Testis (tissue), 2 donors: Measurements from ENCODE around the gene ATRNL1.

ENCODE experiments used
- CTCF ChIP-seq, 3 experiments: fragments of 450-650 bp in 2 of 3; fragments of 200-600 bp in 1 of 3; sonication (generic) in 1 of 3; IDR thresholded peaks; one replicate each; pipeline ENCODE4 v1.5.1; 2016 to 2019; ENCODE audit warnings: antibody characterized with exemption in 3 of 3, mild to moderate bottlenecking in 2 of 3, moderate library complexity in 1 of 3
- POLR2A ChIP-seq: fragments of 450-650 bp; IDR thresholded peaks from one replicate; pipeline ENCODE4 v1.6.1; 2017; ENCODE audit warnings: antibody characterized with exemption, mild to moderate bottlenecking, moderate library complexity

DNA sequence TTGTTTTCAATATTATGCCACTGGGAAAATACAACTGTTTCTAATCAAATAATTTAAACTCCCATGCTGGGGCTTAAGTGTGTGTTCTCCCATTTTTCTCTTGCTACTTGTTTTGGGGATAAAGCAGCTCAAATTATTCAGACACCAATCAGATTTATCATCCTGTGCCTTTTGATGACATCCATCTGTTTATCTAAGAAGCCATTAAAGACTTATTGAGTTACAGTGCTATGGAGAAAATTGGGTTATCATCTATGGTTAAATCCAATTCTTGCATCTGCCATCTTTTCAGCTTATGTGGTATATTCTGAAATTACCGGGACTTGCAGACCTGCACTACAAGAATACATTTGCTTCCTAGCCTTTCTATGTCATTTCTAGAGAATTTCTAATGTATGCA, 778.7 kb downstream of the ATRNL1 start:
- TF ChIP-seq CTCF (IDR thresholded peaks at IDR 0.05) (no peak), POLR2A (no peak)
